IPS DF 6.9 (cell line): ENCODE results near the gene WDHD1.

ENCODE experiments used
- DNase-seq: peaks from one replicate; pipeline ENCODE4 v3.0.0-alpha.2; 2013; ENCODE audit warnings: low read depth, low spot score
- H3K27ac ChIP-seq: one replicate; pipeline ENCODE4 v1.5.1; 2013; ENCODE audit warnings: low read length, control low read depth
- H3K27me3 ChIP-seq: 2 replicates; pipeline ENCODE4 v1.6.1; 2013; ENCODE audit warnings: mild to moderate bottlenecking, low read length; ENCODE audit not compliant: control insufficient read depth, insufficient read depth
- H3K36me3 ChIP-seq: 2 replicates; pipeline ENCODE4 v1.6.1; 2013; ENCODE audit warnings: low read length; ENCODE audit not compliant: control insufficient read depth, insufficient read depth
- H3K4me1 ChIP-seq: 2 replicates; pipeline ENCODE4 v1.6.1; 2013; ENCODE audit warnings: low read length; ENCODE audit not compliant: control insufficient read depth, insufficient read depth
- H3K4me3 ChIP-seq: 2 replicates; pipeline ENCODE4 v1.5.1; 2013; ENCODE audit warnings: mild to moderate bottlenecking, low read length
- H3K9me3 ChIP-seq: 2 replicates; pipeline ENCODE4 v1.6.1; 2013; ENCODE audit warnings: low read length, inconsistent platforms; ENCODE audit not compliant: control insufficient read depth, insufficient read depth
- WGBS: extraction: QIAGEN DNeasy Blood & Tissue Kit; methylation state at CpG from one replicate; pipeline ENCODE4 v1.1.7; 2013; ENCODE audit warnings: mixed read lengths, missing lambda C conversion rate; ENCODE audit not compliant: insufficient read length, insufficient coverage; 5-methylcytosine and 5-hydroxymethylcytosine counted together

The WDHD1 gene

DNA sequence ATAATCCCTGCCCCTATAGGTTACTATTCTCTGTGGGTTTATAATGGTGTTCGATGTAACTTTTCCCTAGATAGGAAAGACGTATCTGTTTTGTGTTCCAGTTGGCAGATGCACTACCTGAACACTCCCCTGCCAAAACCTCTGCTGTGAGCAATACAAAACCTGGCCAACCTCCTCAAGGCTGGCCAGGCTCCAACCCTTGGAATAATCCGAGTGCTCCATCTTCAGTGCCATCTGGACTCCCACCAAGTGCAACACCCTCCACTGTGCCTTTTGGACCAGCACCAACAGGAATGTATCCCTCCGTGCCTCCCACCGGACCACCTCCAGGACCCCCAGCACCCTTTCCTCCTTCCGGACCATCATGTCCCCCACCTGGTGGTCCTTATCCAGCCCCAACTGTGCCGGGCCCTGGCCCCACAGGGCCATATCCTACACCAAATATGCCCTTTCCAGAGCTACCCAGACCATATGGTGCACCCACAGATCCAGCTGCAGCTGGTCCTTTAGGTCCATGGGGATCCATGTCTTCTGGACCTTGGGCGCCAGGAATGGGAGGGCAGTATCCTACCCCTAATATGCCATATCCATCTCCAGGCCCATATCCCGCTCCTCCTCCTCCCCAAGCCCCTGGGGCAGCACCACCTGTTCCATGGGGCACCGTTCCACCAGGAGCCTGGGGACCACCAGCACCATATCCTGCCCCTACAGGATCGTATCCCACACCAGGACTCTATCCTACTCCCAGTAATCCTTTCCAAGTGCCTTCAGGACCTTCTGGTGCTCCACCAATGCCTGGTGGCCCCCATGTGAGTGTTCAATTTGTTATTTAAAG lies 35.8 kb upstream of the WDHD1 start:
- Histone ChIP-seq H3K36me3 (peaks cover 10% of the 10 kb centered on the region; the same call in 1 of the 2 replicates), H3K9me3 (no peaks in the 10 kb centered on the region), H3K27me3 (no peaks in the 10 kb centered on the region), H3K4me3 (no peak overlapping the region), H3K4me1 (no peaks in the 10 kb centered on the region), H3K27ac (no peak overlapping the region)
- no peak for DNase-seq
- WGBS = no CpG with 5 or more reads among the region's 11 CpGs

- no peak for DNase-seq
- Histone ChIP-seq H3K36me3 (peaks cover 8% of the 10 kb centered on the region; the same call in 1 of the 2 replicates), H3K27me3 (no peaks in the 10 kb centered on the region), H3K27ac (no peak overlapping the region), H3K4me3 (no peak overlapping the region), H3K9me3 (no peaks in the 10 kb centered on the region), H3K4me1 (no peaks in the 10 kb centered on the region)
- no CpG with 5 or more reads among the region's 5 CpGs for WGBS
Observed at GRCh38 chr14:55059333-55059732, 32.4 kb upstream of the WDHD1 start.

GRCh38 chr14:55057919-55058318 lies 31.0 kb upstream of the WDHD1 start:
- H3K4me3 ChIP-seq = no peak overlapping the region
- no peaks in the 10 kb centered on the region for H3K9me3 ChIP-seq
- H3K27me3 ChIP-seq = no peaks in the 10 kb centered on the region
- no peak for DNase-seq
- H3K27ac ChIP-seq = no peak overlapping the region
- no peaks in the 10 kb centered on the region for H3K4me1 ChIP-seq
- H3K36me3 ChIP-seq = peaks cover 6% of the 10 kb centered on the region; the same call in 1 of the 2 replicates
- no CpG with 5 or more reads among the region's 5 CpGs for WGBS

GRCh38 chr14:55054098-55054497 lies 27.2 kb upstream of the WDHD1 start:
- 97% methylated on average over 2 of the region's 13 CpGs for WGBS
- Histone ChIP-seq H3K4me1 (no peaks in the 10 kb centered on the region), H3K27me3 (no peaks in the 10 kb centered on the region), H3K4me3 (no peak overlapping the region), H3K27ac (no peak overlapping the region), H3K36me3 (no peaks in the 10 kb centered on the region), H3K9me3 (no peaks in the 10 kb centered on the region)
- DNase-seq = no peak

DNA sequence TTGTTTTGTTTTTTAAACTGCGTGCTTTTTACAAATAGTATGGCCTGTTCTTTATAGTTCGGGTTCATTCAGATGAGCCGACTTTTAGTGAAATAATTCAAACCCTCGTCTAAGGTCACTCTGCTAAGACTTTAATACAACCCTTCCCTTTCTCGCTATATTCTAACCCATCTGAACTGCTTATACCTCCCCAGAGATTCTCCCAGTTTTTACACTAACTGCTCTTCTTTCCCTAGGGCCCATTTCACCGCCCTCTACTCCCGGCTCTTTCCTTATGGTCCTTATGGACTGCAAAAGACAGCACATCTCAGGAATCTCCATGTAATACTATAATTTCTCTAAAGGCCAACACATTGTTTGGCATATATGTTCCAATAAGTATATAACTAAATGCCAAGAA lies 26.6 kb upstream of the WDHD1 start:
- H3K4me3 ChIP-seq = no peak overlapping the region
- no peaks in the 10 kb centered on the region for H3K9me3 ChIP-seq
- H3K36me3 ChIP-seq = no peaks in the 10 kb centered on the region
- H3K4me1 ChIP-seq = no peaks in the 10 kb centered on the region
- DNase-seq = no peak
- 100% methylated on average over 1 of the region's 7 CpGs for WGBS
- H3K27me3 ChIP-seq = no peaks in the 10 kb centered on the region
- H3K27ac ChIP-seq = no peak overlapping the region

DNA sequence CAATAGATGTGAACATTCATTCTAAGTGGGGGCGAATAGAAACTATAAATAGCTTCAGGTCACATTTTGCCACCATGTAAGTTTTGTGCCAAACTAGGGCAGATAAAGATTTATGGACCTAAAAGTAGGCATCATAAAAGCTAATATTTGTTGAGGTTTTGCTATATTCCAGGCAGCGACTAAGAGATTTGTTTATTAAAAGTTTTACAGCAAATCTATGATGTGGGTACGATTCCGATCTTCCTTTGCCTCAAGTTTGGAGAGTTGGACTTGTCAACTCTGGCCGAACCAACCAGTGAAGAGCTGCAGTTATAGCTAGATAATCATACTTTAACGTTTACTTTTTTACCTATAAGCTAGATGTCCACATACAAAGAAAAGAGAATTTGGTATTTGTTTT lies 26.1 kb upstream of the WDHD1 start:
- no peak overlapping the region; the same call in 1 of the 2 replicates for H3K4me3 ChIP-seq
- no peaks in the 10 kb centered on the region for H3K4me1 ChIP-seq
- WGBS = no CpG with 5 or more reads among the region's 6 CpGs
- no peaks in the 10 kb centered on the region for H3K36me3 ChIP-seq
- DNase-seq = no peak
- H3K27me3 ChIP-seq = no peaks in the 10 kb centered on the region
- no peaks in the 10 kb centered on the region for H3K9me3 ChIP-seq
- no peak overlapping the region for H3K27ac ChIP-seq

DNA sequence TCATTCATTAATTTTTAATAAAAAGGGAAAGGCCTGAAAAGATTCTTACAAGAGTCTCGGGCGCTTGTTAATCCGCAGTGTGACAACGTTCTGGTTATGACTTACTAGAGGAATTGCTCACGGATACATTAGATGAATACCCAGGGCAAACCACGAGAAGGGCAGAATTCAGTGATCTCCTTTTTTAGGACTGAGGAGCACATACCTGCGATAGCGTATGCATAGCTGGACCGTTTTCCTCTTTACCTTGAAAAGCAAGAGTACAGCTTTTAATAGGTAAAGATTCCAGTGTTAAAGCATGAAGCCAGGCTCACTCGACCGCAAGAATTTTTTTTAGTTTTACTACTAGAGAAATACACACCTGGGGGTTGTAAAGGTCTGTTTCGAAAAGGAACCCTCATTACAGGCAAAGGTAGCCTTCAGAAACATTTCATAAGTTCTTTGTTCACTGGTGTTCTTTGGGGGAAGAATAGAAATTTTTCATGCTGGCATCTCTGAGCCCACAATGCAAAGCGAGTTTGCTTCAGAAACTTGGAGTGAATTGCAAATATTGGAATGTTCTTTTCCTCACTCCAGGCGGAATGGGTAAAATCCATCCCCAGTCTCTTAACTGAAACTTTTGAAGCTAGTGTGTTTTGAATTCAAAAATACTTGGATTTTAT lies 25.5 kb upstream of the WDHD1 start:
- no peaks in the 10 kb centered on the region for H3K4me1 ChIP-seq
- no peak for DNase-seq
- WGBS = no CpG with 5 or more reads among the region's 14 CpGs
- no peaks in the 10 kb centered on the region for H3K36me3 ChIP-seq
- peak overlapping the region; percentile 93; the same call in 1 of the 2 replicates for H3K4me3 ChIP-seq
- no peaks in the 10 kb centered on the region for H3K27me3 ChIP-seq
- no peaks in the 10 kb centered on the region for H3K9me3 ChIP-seq
- H3K27ac ChIP-seq = no peak overlapping the region

DNA sequence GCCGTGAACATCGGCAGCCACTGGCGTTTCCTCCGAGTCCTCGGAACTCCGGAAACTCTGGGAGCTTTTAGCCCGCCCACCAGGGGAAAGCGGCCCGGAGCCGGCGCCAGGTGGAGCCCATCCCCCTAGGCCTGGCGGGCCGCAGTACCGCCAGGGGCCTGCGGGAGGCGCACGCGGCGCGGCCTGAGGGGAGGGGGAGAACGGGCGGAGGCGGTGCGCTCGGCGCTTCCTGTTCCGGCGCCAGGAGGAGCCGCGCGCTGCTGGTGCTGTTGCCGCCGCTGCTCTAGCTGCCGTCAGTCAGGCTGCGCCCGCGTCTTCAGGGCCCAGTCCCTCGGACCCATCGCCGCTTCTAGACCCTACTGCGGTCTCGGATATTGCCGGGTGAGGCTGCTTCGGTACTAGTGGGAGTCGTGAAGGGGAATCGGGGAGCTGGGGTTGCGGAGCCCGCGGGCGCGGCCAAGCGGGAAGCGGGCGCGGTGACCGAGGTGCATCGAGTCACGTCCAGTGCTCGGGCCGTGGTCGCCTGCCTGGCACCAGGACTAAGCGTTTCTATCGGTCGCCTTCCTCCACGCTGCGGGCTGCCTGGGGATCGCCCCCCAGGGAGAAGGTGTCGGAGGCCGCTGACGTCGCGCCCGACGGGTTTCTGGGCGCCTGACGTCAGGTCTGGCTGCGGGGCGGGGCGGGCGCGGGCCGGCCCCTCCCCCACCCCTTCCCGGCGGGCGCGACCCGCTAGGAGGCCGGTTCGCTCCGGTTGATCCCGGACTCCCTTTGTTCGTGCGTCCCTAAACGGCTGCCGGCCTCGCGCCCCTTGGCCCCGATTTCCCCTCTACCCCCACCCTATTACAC lies 24.7 kb upstream of the WDHD1 start, which contains the start of gene MAPK1IP1L:
Gene MAPK1IP1L, plus strand, starts transcription at position 225 of the 846 bp plus-strand sequence. CDS start 10,037 bp downstream, outside the sequence.
- peak within 1 kb of the TSS; percentile 93 for H3K4me3 ChIP-seq
- DNase-seq = peak; percentile 67
- no peak within 1 kb of the TSS for H3K27ac ChIP-seq
- no peaks in the 10 kb centered on the region for H3K9me3 ChIP-seq
- no CpG with 5 or more reads among the region's 98 CpGs for WGBS
- no peaks in the 10 kb centered on the region for H3K36me3 ChIP-seq
- no peaks in the 10 kb centered on the region for H3K4me1 ChIP-seq
- H3K27me3 ChIP-seq = no peaks in the 10 kb centered on the region

DNA sequence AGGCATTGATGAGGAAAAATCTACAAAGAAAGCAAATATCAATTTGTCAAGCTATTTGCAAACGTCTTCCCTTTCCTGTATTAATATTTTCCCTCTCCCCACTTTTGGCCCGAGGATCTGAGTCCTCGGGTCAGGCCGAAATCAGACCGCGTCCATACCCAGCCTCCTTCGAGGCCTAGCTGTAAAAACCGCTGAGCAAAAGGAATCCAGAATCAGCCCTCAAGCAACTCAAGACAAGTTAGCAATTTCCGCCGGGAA lies 24.2 kb upstream of the WDHD1 start:
- no peaks in the 10 kb centered on the region for H3K9me3 ChIP-seq
- H3K36me3 ChIP-seq = no peaks in the 10 kb centered on the region
- no CpG with 5 or more reads among the region's 10 CpGs for WGBS
- H3K4me3 ChIP-seq = peak overlapping the region; percentile 40; the same call in 1 of the 2 replicates
- DNase-seq = no peak
- no peaks in the 10 kb centered on the region for H3K4me1 ChIP-seq
- no peak overlapping the region for H3K27ac ChIP-seq
- no peaks in the 10 kb centered on the region for H3K27me3 ChIP-seq

GRCh38 chr14:55048900-55049436 lies 22.1 kb upstream of the WDHD1 start:
- Histone ChIP-seq H3K4me1 (no peaks in the 10 kb centered on the region), H3K27me3 (no peaks in the 10 kb centered on the region), H3K4me3 (no peak overlapping the region), H3K9me3 (no peaks in the 10 kb centered on the region), H3K27ac (no peak overlapping the region), H3K36me3 (no peaks in the 10 kb centered on the region)
- no peak for DNase-seq
- no CpG with 5 or more reads among the region's 2 CpGs for WGBS
